RWPE2 (cell line): Measurements from ENCODE around the gene C8G.

Experiments
- ATAC-seq: fragments of 200-7000 bp; cut with Tn5 transposase; 3 replicates; pipeline ENCODE4 v1.9.1; 2021; ENCODE audit warnings: low read depth
- DNase-seq: peaks from one replicate; pipeline ENCODE4 v3.0.0-alpha.2; 2020; ENCODE audit warnings: low spot score
- H3K27ac ChIP-seq: fragments of 450-650 bp; 2 replicates; pipeline ENCODE4 v1.5.1; 2017; ENCODE audit warnings: mild to moderate bottlenecking; ENCODE audit not compliant: poor library complexity, severe bottlenecking
- H3K27me3 ChIP-seq: fragments of 250-450 bp; sonication (Bioruptor Pico); 2 replicates; pipeline ENCODE4 v1.5.1; 2021; ENCODE audit warnings: mild to moderate bottlenecking, moderate library complexity; ENCODE audit not compliant: insufficient read depth, poor library complexity, severe bottlenecking
- H3K36me3 ChIP-seq: fragments of 250-450 bp; sonication (Bioruptor Pico); 2 replicates; pipeline ENCODE4 v1.5.1; 2020; ENCODE audit warnings: low read depth, mild to moderate bottlenecking, moderate library complexity
- H3K4me1 ChIP-seq: fragments of 250-450 bp; sonication (Bioruptor Pico); 2 replicates; pipeline ENCODE4 v1.5.1; 2021; ENCODE audit warnings: mild to moderate bottlenecking, moderate library complexity; ENCODE audit not compliant: insufficient read depth, poor library complexity, severe bottlenecking
- H3K4me3 ChIP-seq: fragments of 250-450 bp; sonication (Bioruptor Pico); 2 replicates; pipeline ENCODE4 v1.5.1; 2021; ENCODE audit warnings: mild to moderate bottlenecking, moderate library complexity; ENCODE audit not compliant: severe bottlenecking
- H3K9me3 ChIP-seq: fragments of 250-450 bp; sonication (Bioruptor Pico); 2 replicates; pipeline ENCODE4 v1.5.1; 2021; ENCODE audit warnings: mild to moderate bottlenecking, moderate library complexity; ENCODE audit not compliant: severe bottlenecking
- CTCF ChIP-seq: fragments of 450-650 bp; IDR thresholded peaks from one replicate; pipeline ENCODE4 v1.5.1; 2017; ENCODE audit warnings: mild to moderate bottlenecking, moderate library complexity; ENCODE audit not compliant: poor library complexity, severe bottlenecking

C8G gene

GRCh38 chr9:136964171-136964689 is 19.2 kb downstream of the C8G start:
- DNase-seq (no peak), ATAC-seq (peak; percentile 57)
- Histone ChIP-seq H3K36me3 (no peaks in the 10 kb centered on the region), H3K27me3 (no peaks in the 10 kb centered on the region), H3K9me3 (no peaks in the 10 kb centered on the region), H3K4me1 (no peaks in the 10 kb centered on the region), H3K4me3 (no peak overlapping the region), H3K27ac (no peak overlapping the region)
- TF ChIP-seq CTCF, result no peak

- Histone ChIP-seq H3K4me1 (no peaks in the 10 kb centered on the region), H3K36me3 (no peaks in the 10 kb centered on the region), H3K9me3 (no peaks in the 10 kb centered on the region), H3K27me3 (no peaks in the 10 kb centered on the region), H3K27ac (no peak overlapping the region), H3K4me3 (no peak overlapping the region)
- TF ChIP-seq CTCF, result no peak
- ATAC-seq, result no peak
- no peak for DNase-seq
These were observed 19.9 kb downstream of the C8G start for GRCh38 chr9:136964833-136965422.

GRCh38 chr9:136965771-136966484 is 20.9 kb downstream of the C8G start:
- Histone ChIP-seq H3K27ac (no peak overlapping the region), H3K4me3 (no peak overlapping the region), H3K9me3 (no peaks in the 10 kb centered on the region), H3K27me3 (no peaks in the 10 kb centered on the region), H3K36me3 (no peaks in the 10 kb centered on the region), H3K4me1 (no peaks in the 10 kb centered on the region)
- TF ChIP-seq CTCF, result no peak
- ATAC-seq, result no peak
- DNase-seq, result no peak

- Histone ChIP-seq H3K36me3 (no peaks in the 10 kb centered on the region), H3K27me3 (no peaks in the 10 kb centered on the region), H3K9me3 (no peaks in the 10 kb centered on the region), H3K27ac (no peak overlapping the region), H3K4me3 (no peak overlapping the region), H3K4me1 (no peaks in the 10 kb centered on the region)
- ATAC-seq (no peak), DNase-seq (no peak)
- TF ChIP-seq CTCF, result no peak
These were observed 23.5 kb downstream of the C8G start for GRCh38 chr9:136968333-136969127.
